Measurements from ENCODE around the gene DAP3.
A peak's percentile ranks its signal among the peaks of the same experiment; 100 is the strongest.
"Not testable (repeated sequence)": the region's sequence is repeated elsewhere in the genome, so short reads cannot be mapped to it uniquely, and the experiment has no call there.

DAP3 gene

DNA sequence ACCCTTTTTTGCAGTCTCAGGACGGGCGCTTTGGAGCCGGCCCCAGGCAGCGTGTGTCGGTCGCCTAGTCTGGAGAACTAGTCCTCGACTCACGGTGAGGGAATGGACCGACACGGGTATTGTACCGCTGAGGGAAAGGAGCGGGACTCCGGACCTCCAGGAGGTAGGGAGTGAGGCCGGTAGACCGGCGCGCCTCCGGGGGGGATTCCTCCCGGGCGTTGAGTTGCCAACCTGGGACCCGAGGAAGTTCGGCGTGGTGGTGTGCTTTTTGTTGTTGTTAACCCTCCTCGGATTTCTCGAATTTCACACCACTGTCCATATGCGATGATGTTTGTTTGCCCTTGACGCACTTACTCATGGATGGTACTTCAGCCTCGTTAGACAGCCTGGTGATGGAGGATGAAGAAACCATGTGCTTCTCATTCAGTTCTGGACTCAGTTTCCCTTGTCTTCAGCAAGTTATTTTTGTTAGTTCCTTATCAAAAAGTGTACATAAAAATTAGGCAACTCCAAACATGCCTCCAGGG, at the start of gene DAP3:
DAP3 (plus strand) TSS at position 11 of the 527 bp plus-strand sequence. CDS start 20,689 bp downstream, outside the sequence.
- not testable (repeated sequence) for DNase-seq (ENCODE audit: low spot score)

DNA sequence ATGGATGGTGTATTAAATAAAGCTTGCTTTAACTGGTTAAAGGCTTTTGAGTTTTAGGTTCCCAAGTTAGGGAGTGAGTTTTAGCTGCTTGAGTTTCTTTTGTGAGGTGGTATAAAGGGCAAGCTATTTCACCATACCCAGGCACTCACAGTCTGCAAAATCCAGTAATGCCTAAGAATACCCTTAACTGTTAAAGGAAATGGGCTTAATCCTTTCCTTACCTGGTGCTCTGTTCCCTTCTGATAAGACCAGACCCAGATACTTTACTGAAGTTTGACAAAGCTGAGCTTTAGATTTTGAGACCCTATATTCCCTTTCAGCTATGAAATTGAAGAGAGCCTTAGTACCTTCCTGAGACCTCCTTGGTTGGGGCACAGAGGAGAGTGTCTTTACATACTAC, 48.5 kb upstream of the DAP3 start:
- DNase-seq (ENCODE audit: low spot score) = no peak

DNA sequence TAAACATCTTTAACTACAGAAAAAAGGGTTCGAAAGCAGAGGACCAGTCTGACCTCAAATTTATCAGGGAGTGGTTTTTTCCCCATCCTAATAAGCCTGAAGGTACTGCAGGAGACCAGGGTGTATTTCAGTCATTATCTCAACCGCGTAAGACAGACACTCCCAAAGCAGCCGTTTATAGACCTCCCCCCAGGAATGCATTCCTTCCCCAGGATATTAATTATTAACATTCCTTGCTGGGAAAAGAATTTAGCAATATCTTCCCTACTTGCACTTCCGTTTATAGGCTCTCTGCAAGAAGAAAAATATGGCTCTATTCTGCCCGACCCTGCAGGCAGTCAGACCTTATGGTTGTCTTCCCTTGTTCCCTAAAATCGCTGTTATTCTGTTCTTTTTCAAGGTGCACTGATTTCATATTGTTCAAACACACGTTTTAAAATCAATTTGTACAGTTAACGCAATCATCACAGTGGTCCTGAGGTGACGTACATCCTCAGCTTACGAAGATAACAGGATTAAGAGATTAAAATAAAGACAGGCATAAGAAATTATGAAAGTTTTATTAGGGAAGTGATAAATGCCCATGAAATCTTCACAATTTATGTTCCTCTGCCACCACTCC, 46.2 kb upstream of the DAP3 start:
- DNase-seq (ENCODE audit: low spot score) = not testable (repeated sequence)

DNA sequence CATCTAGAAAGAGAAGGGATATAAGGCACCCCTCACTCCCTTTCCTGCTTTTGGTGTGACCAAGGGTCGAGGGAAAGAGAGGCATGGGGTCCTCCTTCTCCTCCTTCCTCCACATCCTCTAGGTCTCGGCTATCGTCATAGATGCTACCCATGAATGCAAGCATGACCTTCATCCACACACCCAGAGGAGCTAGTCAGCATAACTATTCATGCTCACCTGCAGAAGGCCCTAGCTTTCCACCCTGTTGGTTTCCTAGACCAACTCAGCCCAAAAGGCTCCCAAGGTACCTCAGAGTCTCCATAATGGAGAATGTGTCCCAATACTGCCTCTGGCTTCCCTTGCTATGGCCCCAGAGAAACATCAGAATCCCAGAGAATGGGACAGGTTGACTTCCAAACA, 45.7 kb upstream of the DAP3 start:
- DNase-seq (ENCODE audit: low spot score) = no peak

DNA sequence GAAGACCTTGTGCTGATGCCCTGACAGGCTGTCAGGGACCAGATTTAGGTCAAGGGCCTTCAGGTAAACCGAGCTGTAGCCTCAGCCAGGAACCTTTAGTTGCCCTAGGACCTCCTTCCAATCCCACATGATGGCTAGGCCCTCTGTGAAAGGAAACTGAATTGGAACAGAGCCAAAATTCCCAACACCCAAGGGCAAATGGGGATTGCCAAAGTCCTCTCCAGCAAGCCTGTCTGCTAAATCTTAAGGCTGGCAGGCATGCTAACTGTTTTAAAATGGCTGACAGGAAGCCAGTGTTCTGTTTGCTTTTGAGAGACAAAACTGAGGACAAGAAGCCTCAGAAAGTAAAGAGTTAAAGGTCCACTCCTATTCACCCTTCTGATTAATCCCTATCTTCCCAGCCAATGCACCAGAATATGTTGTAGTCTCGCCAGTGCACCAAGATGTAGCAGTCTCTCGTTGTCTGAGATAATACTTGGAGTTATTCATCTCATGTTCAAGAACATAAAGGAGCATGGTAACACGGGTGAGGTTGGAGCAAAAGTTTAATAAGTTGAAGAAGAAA, 43.8 kb upstream of the DAP3 start:
- DNase-seq (ENCODE audit: low spot score) = no peak

DNA sequence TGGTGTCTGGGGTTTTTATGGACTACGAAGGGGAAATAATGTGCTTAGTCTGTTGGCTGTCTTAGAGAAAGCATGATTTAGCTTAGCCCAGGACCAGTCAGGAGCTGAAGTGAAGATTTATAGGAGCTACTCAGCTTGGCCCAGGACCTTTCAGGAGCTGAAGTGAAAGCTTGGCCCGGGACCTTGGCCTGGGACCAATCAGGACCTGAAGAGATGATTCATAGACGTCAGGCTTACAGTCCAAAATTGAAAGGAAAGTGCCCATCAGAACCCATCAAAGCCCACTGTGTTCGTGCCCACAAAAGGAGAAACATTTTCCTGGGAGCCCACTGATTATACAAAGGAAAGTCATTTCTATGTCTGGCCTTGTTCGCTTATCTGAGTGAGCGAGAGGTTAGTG, 43.2 kb upstream of the DAP3 start:
- no peak for DNase-seq (ENCODE audit: low spot score)

DNA sequence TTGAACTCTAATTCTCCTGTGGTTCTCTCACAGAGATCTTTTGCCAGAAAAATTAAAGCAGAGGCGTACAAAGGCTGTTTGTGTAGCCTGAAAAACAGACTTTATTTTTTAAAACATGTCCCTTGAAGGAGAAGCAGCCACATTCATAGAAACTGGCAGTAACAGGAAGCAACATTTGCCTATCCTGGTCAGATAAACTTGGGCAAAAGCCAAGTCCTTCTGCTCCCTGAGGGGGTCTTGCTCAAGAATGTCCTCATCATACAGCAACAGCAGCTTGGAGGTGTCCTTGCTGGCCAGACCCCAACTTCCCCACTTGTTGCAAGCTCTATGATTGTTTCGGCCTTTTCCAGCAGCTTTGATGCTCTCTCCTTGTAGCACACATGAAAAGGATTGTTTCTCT, 42.6 kb upstream of the DAP3 start:
- DNase-seq (ENCODE audit: low spot score) = no peak

DNA sequence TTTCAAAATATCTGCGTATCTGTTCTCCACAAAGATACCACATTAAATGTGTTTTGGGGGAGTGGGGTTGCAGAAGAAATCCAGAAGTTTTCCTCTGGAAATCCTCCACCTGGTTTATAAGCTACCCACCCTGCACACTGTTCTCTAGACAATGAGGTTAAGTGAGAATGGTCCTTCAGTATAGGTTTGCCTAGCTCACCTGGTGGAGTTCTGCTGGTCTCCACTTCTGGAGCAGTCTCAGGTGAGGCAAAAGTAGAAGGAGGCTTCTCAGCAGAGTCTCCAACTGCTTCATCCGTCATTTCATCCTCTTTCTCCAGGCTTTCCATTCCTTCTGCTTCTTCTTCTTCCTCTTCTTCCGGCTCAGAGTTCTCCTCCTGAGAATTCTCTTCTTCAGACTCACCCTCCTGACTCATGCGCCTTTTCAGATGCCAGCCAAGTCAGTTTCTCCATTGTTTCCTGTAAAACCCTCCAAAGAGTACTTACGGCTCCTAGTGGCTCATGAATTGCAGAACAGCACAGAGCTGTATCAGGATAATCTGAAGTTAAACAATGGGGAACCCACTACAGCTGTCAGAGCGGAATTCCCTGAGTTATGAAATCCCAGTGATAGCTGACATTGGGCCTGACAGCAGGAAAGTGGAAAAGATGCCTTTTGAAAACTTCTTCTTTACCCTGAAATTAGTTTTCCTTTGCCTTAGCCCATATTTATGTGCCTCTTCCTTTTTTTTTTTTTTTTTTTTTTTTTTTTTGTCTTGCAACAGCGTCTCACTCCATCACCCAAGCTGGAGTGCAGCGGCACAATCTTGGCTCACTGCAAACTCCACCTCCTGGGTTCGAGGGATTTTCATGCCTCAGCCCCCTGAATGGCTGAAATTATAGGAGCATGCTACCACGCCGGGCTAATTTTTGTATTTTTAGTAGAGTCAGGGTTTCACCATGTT, 40.4 kb upstream of the DAP3 start:
- DNase-seq (ENCODE audit: low spot score) = peak; percentile 81

DNA sequence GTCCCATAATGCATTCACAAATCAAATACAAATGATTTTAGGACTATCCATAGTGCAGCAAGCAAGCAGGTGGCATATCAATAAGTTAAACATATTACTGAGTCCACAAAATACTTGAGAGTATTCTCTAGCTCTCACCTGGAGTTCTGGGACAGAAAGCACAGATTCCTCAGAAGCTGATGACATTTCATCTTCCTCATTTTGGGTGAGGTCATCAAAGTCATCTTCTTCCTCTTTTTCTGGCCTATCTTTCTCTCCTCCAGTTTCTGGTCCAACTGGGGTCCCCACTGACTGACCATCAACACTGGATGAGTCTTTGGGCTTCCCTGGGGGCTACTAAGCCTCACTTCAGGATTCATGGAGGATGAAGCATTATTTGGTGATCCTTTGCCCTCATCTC, 39.2 kb upstream of the DAP3 start:
- DNase-seq (ENCODE audit: low spot score) = no peak

DNA sequence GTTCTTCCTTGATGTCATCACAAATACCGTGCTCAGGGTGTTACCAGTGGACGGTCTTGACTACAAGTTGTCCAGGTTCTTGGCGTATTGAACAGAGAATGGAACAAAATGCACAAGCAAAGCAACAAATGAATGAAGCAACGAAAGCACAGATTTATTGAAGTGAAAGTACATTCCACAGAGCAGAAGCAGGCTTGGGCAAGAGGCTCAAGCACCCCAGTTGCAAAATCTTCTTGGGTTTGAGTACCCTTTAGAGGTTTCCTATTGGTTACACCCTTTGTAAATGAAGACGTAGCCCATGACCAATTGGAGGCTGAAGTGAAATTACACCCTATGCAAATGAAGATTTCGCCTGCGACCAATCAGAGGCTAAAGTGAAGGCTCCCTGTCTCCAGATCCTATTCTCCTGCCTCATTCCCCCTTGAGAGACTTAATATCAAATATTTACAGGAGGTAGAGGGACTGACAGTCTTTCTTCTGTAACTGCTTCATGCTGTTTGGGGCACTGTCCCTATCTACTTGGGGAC, 38.6 kb upstream of the DAP3 start:
- DNase-seq (ENCODE audit: low spot score) = no peak

DNA sequence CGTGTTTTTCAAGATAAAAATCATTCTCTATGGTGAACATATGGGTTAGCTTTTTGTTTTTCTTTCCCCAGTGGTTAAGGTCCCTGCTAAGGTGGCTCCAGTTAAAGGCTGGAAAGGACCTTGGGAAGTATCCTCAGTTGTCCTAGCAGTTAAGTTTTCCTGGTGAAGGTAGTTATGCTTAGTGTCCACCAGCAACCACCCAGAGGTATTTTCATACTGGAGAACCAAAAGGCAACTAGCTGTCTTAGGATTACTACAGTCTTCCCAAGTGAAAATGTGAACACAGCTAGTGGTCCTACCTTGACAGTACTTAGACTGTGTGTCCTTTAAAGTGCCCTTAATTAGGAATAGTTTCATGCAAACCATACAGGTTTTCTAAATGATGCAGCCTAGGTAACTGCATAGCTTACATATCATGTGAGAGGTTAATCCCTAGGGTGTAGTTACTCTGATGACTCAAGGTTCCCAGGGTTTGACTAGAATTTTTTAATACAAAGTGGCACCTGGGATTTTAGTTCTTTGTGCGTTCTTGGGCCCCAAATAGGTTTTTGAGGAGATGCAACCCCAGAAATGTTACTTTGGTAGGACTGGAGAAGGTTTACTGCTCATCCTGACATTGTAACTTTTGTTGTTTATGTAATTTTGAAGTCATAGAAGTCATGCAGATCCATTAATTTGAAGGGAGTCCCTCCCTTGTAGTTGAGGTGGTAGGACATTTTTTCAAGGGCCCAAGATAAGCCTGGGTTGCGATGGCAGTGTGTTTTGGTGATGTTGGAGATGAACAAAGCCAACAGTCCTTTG, 36.8 kb upstream of the DAP3 start:
- DNase-seq (ENCODE audit: low spot score) = no peak

DNA sequence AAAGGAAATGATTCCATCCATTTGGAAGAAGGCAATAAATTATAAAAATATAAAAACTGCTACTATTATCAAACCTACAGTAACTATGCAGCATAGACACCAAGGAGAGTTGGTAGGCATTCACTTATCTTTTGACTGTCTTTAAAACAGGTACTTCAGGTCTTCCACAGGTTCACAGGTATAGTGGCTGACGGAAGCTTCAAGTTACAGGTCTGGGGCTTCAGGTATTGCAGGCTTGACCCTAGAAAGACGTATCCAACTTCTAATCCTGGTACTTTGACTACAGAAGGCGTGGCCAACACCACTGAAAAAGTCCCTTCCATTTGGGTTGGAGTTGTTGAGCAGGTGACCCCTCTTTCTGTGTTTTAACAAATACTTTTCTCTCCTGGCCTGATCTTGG, 35.9 kb upstream of the DAP3 start:
- DNase-seq (ENCODE audit: low spot score) = no peak

DNA sequence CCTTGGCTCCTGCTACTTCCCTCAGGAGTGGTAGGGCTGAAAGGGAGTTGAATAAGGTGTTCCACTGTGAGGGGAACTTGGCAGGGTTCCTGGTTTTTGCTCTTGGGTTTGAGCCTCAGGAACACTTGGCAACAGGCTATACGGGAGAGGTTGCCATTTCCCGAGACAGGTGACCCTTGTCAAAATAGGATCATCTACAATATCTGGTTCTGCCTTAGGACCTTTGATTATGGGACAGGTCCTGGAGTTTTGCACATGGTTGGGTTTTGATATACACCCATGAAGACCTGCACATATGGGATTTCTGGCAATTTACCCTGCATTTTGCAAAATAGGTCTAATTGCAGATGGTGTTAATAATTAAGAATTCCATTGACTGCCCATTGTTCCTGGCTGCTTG, 31.4 kb upstream of the DAP3 start:
- DNase-seq (ENCODE audit: low spot score) = no peak

DNA sequence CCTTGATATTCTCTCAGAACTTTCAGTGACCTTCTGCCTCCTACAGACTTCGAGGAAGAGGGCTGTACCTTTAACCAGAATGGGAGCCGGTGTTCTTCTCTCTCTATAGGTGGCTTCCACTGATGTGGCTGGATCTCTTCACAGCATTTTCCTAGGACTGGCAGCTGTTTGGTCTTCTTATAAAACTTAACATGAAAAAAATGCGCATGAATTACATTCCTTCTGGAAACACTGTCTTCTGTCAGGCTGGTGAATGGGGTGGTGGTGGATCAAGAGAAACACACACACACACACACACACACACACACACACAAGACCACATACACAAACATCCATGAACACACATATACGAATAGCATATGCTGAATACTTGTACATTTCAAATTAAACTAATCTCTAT, 27.7 kb upstream of the DAP3 start:
- DNase-seq (ENCODE audit: low spot score) = not testable (repeated sequence)

DNA sequence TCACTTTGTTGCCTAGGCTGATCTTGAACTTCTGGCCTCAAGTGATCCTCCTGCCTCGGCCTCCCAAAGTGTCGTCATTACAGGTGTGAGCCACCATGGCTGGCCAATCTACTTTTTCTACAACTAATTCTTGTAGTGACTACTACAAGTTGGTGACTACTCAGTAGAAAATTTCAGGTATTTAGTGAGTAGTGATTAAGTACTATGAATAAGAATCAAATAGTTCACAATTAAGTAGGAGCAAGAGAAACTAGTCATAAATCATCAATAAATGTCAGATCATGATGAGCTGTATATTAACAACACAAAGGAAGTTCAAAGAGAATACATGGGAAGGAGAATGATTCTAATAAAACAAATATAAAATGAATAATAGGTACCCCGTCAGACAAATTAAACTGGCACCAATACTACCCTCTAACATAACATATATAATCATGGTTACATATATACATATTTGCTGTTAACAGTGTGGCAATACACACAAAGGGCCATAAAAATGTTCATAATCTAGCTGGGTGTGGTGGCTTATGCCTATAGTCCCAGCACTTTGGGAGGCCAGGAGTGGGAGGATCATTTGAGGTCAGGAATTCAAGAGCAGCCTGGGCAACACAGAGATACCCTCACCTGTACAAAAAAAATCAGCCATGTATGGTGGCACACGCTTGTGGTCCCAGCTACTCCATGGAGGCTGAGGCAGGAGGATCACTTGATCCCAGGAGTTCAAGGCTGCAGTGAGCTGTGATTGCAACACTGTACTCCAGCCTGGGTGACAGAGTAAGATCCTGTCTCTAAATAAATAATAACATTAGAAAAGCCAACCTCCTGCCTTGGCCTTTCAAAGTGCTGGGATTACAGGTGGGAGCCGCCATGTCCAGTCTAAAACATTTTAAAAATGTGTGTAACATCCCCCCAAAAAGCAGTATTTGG, 19.4 kb upstream of the DAP3 start:
- no peak for DNase-seq (ENCODE audit: low spot score)

DNA sequence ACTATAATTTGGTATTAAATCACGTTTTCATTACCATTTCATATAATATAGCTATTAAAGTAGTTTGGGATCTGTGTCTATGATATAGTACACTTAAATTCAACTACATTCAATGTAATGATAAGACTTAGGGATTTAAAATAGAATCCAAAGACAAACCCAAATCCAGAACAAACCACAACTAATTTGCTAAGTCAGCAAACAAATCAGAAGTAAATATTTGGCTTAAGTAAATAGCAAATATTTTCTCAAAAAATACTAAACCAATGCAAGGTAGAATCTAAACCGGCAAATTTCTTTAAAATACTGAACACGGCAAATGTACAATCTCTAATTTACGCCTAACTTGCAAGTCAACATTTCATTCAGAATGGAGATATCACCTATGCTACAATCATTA, 17.1 kb upstream of the DAP3 start:
- no peak for DNase-seq (ENCODE audit: low spot score)

DNA sequence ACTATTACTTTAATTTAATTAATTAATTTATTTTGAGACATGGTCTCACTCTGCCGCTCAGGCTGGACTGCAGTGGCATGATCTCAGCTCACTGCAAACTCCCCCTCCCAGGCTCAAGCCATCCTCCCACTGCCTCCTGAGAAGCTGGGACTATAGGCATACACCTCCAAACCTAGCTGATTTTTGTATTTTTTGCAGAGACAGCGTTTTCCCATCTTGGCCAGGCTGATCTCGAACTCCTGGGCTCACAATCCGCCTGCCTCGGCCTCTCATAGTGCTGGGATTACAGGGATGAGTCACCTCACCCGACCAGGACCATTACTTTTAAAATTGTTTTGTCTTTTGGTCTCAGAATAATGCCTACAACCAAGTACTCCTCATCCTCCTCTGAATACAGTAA, 15.9 kb upstream of the DAP3 start:
- no peak for DNase-seq (ENCODE audit: low spot score)

DNA sequence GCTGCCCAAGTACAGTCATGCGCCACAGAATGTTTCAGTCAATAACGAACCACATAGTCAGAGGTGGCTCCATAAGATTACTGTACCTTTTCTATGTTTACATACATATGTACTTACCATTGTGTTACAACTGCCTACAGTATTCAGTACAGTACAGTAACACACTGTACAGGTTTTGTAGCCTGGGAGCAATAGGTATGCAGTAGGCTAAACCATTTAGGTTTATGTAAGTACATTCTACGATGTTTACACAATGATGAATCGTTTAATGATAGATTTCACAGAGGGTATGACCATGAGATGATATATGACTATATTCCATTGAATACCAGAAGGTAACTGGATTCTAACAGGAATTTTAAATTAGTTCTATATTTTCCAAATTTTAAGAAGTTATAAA, 10.9 kb upstream of the DAP3 start:
- DNase-seq (ENCODE audit: low spot score) = no peak

DNA sequence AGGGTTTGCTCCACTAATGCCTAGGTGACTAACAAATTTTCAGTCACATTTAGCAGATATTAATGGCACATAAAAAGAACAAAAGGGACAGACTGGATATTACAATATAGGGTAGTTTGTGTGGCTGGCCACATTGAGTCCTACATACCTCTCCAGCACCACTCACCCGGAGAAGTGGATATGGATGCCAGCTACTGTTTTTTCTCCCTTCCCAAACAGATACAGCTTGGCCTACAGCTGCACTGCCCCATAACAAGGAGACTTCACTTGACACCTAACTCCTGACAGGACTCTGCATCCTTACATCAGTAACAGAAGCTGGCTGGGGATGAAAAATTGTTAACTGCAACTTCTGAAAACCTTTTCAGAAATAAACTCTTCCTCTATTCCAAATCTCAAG, 9.9 kb upstream of the DAP3 start:
- DNase-seq (ENCODE audit: low spot score) = not testable (repeated sequence)

DNA sequence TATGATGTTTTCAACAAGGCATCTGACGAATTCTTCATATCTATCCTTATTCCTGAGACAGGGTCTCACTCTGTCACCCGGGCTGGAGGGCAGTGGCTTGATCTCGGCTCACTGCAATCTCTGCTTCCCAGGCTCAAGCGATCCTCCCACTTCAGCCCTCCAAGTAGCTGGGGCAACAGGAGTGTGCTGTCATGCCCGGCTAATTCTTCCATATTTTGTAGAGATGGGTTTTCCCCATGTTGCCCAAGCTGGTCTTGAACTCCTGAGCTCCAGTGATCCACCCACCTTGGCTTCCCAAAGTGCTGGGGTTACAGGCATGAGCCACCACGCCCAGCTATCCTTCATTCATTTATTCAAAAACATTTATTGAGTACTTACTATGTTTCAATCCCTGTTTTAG, 8.4 kb upstream of the DAP3 start:
- DNase-seq (ENCODE audit: low spot score) = no peak

DNA sequence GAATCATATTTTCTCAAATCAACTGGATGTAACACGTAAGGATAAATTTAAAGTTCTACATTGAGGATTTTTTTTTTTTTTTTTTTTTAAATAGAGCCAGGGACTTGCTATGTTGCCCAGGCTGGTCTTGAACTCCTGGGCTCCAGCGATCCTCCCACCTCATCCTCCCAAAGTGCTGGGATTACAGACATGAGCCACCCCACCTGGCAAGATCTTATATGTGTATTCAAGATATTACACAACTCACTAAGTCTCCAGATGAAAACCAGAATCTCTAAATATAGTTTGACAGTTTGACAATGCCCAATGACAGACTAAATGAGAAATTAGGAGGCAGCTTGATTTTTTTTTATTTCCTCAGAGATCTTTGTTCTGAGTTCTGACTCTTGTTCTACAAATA, 7.1 kb upstream of the DAP3 start:
- DNase-seq (ENCODE audit: low spot score) = no peak
